A549 treated with AZD9567 at 1 μM for 4 hours (cell line): ENCODE results near the gene PTGDR. TPM values are rescaled to one million over a fixed set of nuclear protein-coding genes. Genes with fewer than 3 reads are reported as not detected.

Experiments
- total RNA-seq: library from RNA; stranded (reverse); fragments of 200-300 nt; extraction: Qiagen RNA extraction; gene quantifications from 5 replicates; pipeline ENCODE4 v1.2.3, GENCODE V29; 2022; ENCODE audit not compliant: insufficient read depth

The PTGDR gene, protein sequence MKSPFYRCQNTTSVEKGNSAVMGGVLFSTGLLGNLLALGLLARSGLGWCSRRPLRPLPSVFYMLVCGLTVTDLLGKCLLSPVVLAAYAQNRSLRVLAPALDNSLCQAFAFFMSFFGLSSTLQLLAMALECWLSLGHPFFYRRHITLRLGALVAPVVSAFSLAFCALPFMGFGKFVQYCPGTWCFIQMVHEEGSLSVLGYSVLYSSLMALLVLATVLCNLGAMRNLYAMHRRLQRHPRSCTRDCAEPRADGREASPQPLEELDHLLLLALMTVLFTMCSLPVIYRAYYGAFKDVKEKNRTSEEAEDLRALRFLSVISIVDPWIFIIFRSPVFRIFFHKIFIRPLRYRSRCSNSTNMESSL
- total RNA-seq: not detected in 5 replicates

DNA sequence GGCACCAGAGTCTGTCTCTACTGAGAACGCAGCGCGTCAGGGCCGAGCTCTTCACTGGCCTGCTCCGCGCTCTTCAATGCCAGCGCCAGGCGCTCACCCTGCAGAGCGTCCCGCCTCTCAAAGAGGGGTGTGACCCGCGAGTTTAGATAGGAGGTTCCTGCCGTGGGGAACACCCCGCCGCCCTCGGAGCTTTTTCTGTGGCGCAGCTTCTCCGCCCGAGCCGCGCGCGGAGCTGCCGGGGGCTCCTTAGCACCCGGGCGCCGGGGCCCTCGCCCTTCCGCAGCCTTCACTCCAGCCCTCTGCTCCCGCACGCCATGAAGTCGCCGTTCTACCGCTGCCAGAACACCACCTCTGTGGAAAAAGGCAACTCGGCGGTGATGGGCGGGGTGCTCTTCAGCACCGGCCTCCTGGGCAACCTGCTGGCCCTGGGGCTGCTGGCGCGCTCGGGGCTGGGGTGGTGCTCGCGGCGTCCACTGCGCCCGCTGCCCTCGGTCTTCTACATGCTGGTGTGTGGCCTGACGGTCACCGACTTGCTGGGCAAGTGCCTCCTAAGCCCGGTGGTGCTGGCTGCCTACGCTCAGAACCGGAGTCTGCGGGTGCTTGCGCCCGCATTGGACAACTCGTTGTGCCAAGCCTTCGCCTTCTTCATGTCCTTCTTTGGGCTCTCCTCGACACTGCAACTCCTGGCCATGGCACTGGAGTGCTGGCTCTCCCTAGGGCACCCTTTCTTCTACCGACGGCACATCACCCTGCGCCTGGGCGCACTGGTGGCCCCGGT, at the start of gene PTGDR:
Gene PTGDR (plus strand): TSS at position 198 of the 778 bp plus-strand sequence. CDS start 117 bp downstream, at position 315.

DNA sequence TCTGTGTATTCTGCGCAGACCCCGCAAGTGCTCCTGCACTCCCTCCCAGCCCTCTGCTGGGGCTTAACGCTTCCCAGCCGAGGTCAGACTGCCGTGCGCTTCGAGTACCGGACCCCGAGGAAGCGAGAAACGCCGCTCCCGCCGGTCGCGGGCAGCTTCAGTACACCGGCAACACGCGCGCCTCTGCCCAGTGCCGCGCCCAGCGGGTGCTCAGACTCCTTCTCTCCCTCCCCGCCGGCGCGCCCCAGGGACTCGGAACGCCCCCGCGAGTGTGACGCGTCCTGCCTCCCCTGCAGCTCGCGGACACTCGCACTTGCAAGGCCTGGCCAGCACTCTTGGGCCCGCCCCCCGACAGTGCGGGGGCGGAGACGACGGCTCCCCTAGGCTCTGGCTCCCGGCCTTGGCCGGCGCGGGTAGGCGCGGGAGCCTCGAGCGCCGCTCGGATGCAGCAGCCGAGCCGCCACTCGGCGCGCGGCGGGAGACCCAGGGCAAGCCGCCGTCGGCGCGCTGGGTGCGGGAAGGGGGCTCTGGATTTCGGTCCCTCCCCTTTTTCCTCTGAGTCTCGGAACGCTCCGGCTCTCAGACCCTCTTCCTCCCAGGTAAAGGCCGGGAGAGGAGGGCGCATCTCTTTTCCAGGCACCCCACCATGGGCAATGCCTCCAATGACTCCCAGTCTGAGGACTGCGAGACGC, 46.6 kb downstream of the PTGDR start, which contains the start of gene PTGER2:
Gene PTGER2 (plus strand): TSS at position 410 of the 692 bp plus-strand sequence. CDS start 237 bp downstream, at position 647.

Other genes with a start within 250 kb of the PTGDR start
- 21.3 to 42.7 TPM (median 24.1 TPM) in 5 replicates for gene NID2, start 198.6 kb upstream of the PTGDR start, total RNA-seq
- 2.2 to 3.0 TPM (median 2.6 TPM) in 5 replicates for gene PTGER2, start 46.6 kb downstream of the PTGDR start, total RNA-seq